Upper lobe of left lung (tissue), 4 donors: ENCODE data around the gene TAF10.

Experiments used
- CTCF ChIP-seq, 6 experiments: fragments of 450-650 bp in 4 of 6; fragments of 200-600 bp in 2 of 6; sonication (generic) in 2 of 6; IDR thresholded peaks; one replicate each; pipeline ENCODE4 v1.5.1; 2016 to 2019; ENCODE audit warnings: antibody characterized with exemption in 6 of 6
- EP300 ChIP-seq, 4 donors: sonication (generic); formaldehyde crosslinking; IDR thresholded peaks; one replicate each; pipeline ENCODE4 v1.5.1; 2017; ENCODE audit warnings: antibody characterized with exemption in 4 of 4, control low read depth in 2 of 4
- POLR2A ChIP-seq, 4 donors: fragments of 450-650 bp; IDR thresholded peaks; one replicate each; pipeline ENCODE4 v1.5.1; 2016 to 2017; ENCODE audit warnings: antibody characterized with exemption in 4 of 4, mild to moderate bottlenecking in 2 of 4
- POLR2AphosphoS5 ChIP-seq, 2 donors: sonication (generic); formaldehyde crosslinking; IDR thresholded peaks; one replicate each; pipeline ENCODE4 v1.5.1; 2017; ENCODE audit warnings: antibody characterized with exemption in 2 of 2

- TF ChIP-seq CTCF (IDR thresholded peaks at IDR 0.05) (no peak), POLR2A (IDR thresholded peaks at IDR 0.05) (no peak), POLR2AphosphoS5 (IDR thresholded peaks at IDR 0.05) (no peak), EP300 (IDR thresholded peaks at IDR 0.05) (no peak)
Observed at GRCh38 chr11:6646071-6646470, 34.1 kb upstream of the TAF10 start.
